ENCODE data around the gene TEX2. TPM values are rescaled to one million over a fixed set of nuclear protein-coding genes. Genes with fewer than 3 reads are reported as not detected.

TEX2 gene
- total and polyA plus RNA-seq, 2 of the 13 experiments (the other 11 are each of a cell fraction or from before 2014, with no cell fraction given) = 21.4 to 37.7 TPM

DNA sequence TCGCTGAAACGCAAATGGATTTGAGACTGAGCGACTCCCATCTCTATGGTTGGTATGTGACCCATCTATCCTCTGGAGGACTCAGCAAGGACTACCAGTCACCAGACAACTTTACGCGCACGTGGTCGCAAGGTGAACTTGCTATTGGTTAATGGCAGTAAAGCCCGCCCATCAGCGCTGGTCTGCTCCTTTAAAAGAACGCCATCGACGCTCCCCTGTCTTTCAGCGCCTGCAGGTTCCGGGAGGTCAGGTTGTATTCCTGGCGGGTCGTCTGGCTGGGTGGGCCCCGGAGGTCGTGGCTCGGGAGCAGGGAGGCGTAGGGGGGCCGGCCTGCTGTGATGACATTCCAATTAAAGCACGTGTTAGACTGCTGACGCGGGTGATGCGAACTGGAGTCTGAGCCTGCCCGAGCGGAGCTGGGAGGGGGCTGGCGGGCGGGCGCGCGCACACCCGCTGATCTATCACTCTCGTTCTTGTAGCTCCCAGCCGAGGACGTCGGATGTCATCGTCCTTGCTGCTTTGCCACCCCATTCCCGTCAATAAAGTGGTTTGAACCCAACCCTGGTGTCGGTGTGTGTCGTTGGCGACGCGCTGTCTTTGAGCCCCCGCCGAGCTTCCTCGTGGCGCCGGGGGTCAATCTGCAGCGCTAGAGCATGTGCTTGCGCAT is 117.2 kb downstream of the TEX2 start (continued):
- TF ChIP-seq, protein P1, sequence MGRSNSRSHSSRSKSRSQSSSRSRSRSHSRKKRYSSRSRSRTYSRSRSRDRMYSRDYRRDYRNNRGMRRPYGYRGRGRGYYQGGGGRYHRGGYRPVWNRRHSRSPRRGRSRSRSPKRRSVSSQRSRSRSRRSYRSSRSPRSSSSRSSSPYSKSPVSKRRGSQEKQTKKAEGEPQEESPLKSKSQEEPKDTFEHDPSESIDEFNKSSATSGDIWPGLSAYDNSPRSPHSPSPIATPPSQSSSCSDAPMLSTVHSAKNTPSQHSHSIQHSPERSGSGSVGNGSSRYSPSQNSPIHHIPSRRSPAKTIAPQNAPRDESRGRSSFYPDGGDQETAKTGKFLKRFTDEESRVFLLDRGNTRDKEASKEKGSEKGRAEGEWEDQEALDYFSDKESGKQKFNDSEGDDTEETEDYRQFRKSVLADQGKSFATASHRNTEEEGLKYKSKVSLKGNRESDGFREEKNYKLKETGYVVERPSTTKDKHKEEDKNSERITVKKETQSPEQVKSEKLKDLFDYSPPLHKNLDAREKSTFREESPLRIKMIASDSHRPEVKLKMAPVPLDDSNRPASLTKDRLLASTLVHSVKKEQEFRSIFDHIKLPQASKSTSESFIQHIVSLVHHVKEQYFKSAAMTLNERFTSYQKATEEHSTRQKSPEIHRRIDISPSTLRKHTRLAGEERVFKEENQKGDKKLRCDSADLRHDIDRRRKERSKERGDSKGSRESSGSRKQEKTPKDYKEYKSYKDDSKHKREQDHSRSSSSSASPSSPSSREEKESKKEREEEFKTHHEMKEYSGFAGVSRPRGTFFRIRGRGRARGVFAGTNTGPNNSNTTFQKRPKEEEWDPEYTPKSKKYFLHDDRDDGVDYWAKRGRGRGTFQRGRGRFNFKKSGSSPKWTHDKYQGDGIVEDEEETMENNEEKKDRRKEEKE (IDR thresholded peaks at IDR 0.05) = no peak
- peak; percentile 82; the same call in 1 of the 2 replicates for TF ChIP-seq ZNF768 (CRISPR knock-in tag; IDR thresholded peaks at IDR 0.05)
- peak; percentile 67 for TF ChIP-seq SKI (IDR thresholded peaks at IDR 0.05; ENCODE audit: partially characterized antibody)
- peak; percentile 63; the same call in 1 of the 2 replicates for TF ChIP-seq CENPT (CRISPR knock-in tag; IDR thresholded peaks at IDR 0.05; ENCODE audit: low read depth)
- TF ChIP-seq ZNF382 (CRISPR knock-in tag; IDR thresholded peaks at IDR 0.05; ENCODE audit: borderline replicate concordance) = no peak
- TF ChIP-seq ZNF878 (CRISPR knock-in tag; IDR thresholded peaks at IDR 0.05) = no peak; the same call in 1 of the 2 replicates
- peak; percentile 94 for TF ChIP-seq ZBTB7B (CRISPR knock-in tag; IDR thresholded peaks at IDR 0.05)
- TF ChIP-seq, protein P2, sequence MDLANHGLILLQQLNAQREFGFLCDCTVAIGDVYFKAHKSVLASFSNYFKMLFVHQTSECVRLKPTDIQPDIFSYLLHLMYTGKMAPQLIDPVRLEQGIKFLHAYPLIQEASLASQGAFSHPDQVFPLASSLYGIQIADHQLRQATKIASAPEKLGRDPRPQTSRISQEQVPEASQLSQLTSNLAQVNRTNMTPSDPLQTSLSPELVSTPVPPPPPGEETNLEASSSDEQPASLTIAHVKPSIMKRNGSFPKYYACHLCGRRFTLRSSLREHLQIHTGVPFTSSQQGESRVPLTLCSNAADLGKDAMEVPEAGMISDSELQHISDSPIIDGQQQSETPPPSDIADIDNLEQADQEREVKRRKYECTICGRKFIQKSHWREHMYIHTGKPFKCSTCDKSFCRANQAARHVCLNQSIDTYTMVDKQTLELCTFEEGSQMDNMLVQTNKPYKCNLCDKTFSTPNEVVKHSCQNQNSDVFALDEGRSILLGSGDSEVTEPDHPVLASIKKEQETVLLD (CRISPR knock-in tag; IDR thresholded peaks at IDR 0.05; ENCODE audit: low read depth) = peak; percentile 19; the same call in 1 of the 2 replicates
- peak; percentile 85 for TF ChIP-seq HDAC6 (IDR thresholded peaks at IDR 0.05; ENCODE audit: low read depth, low read length)
- TF ChIP-seq RARG (CRISPR knock-in tag; IDR thresholded peaks at IDR 0.05; ENCODE audit: low read depth) = 0 out of 2 replicates have a peak, but pooled peaks have one; percentile 42
- no peak; the same call in 1 of the 2 replicates for TF ChIP-seq NFIB (CRISPR knock-in tag; IDR thresholded peaks at IDR 0.05; ENCODE audit: borderline replicate concordance)
- peak; percentile 74 for TF ChIP-seq JUN (CRISPR knock-in tag; IDR thresholded peaks at IDR 0.05)
- TF ChIP-seq, protein P3, sequence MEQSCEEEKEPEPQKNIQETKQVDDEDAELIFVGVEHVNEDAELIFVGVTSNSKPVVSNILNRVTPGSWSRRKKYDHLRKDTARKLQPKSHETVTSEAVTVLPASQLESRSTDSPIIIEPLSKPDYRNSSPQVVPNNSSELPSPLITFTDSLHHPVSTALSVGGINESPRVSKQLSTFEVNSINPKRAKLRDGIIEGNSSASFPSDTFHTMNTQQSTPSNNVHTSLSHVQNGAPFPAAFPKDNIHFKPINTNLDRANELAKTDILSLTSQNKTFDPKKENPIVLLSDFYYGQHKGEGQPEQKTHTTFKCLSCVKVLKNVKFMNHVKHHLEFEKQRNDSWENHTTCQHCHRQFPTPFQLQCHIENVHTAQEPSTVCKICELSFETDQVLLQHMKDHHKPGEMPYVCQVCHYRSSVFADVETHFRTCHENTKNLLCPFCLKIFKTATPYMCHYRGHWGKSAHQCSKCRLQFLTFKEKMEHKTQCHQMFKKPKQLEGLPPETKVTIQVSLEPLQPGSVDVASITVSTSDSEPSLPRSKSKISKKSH (CRISPR knock-in tag; IDR thresholded peaks at IDR 0.05; ENCODE audit: borderline replicate concordance) = no peak; the same call in 1 of the 2 replicates
- TF ChIP-seq MAZ (IDR thresholded peaks at IDR 0.05; ENCODE audit: borderline replicate concordance, low read depth, low read length) = peak; percentile 89
- TF ChIP-seq MAZ (CRISPR knock-in tag; IDR thresholded peaks at IDR 0.05; ENCODE audit: low read depth) = peak; percentile 88
- peak; percentile 60; the same call in 1 of the 2 replicates for TF ChIP-seq ZNF441 (CRISPR knock-in tag; IDR thresholded peaks at IDR 0.05; ENCODE audit: borderline replicate concordance)
- peak; percentile 96 for TF ChIP-seq NFYB (CRISPR knock-in tag; IDR thresholded peaks at IDR 0.05)
- TF ChIP-seq, protein P4, sequence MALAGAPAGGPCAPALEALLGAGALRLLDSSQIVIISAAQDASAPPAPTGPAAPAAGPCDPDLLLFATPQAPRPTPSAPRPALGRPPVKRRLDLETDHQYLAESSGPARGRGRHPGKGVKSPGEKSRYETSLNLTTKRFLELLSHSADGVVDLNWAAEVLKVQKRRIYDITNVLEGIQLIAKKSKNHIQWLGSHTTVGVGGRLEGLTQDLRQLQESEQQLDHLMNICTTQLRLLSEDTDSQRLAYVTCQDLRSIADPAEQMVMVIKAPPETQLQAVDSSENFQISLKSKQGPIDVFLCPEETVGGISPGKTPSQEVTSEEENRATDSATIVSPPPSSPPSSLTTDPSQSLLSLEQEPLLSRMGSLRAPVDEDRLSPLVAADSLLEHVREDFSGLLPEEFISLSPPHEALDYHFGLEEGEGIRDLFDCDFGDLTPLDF (CRISPR knock-in tag; IDR thresholded peaks at IDR 0.05) = peak; percentile 58
- peak; percentile 90 for TF ChIP-seq GATAD1 (CRISPR knock-in tag; IDR thresholded peaks at IDR 0.05)
- peak; percentile 81; the same call in 1 of the 2 replicates for TF ChIP-seq ZNF317 (CRISPR knock-in tag; IDR thresholded peaks at IDR 0.05)
- peak; percentile 94 for TF ChIP-seq ZNF709 (CRISPR knock-in tag; IDR thresholded peaks at IDR 0.05)
- TF ChIP-seq ZNF674 (CRISPR knock-in tag; IDR thresholded peaks at IDR 0.05; ENCODE audit: low read depth) = no peak; the same call in none of the 2 replicates
- peak; percentile 100 for TF ChIP-seq RBFOX2 (IDR thresholded peaks at IDR 0.05; ENCODE audit: low read depth, low read length)
- TF ChIP-seq ADNP (CRISPR knock-in tag; IDR thresholded peaks at IDR 0.05) = no peak

All from HepG2 (cell line).